ENCODE measurements around the gene DONSON. TPM values are rescaled to one million over a fixed set of nuclear protein-coding genes. Genes with fewer than 3 reads are reported as not detected.
"Not testable (repeated sequence)": the region's sequence is repeated elsewhere in the genome, so short reads cannot be mapped to it uniquely, and the experiment has no call there.

Gene DONSON
- total and polyA plus RNA-seq, 2 of the 8 experiments (the other 6 are each of a cell fraction or from before 2014, with no cell fraction given), result 21.9 to 32.5 TPM

- POLR2A ChIA-PET (ENCODE audit: partially characterized antibody), result interaction anchor here (1.2 kb wide), 1 partner anchor 74 kb away, joined by 8 read pairs; no protein-coding TSS in a partner anchor
- FAIRE-seq, result not testable (repeated sequence)
- CTCF ChIA-PET (ENCODE audit: partially characterized antibody), result interaction anchor here (2.7 kb wide), 1 partner anchor 11 kb away, joined by 8 read pairs; no protein-coding TSS in a partner anchor
Observed at GRCh38 chr21:33617565-33617964, 29.1 kb upstream of the DONSON start.

More at GRCh38 chr21:33617565-33617964, 29.1 kb upstream of the DONSON start:
- not testable (repeated sequence) for H4K8ac ChIP-seq (ENCODE audit: extremely low read depth, insufficient read depth, low read length); H4K20me1 ChIP-seq (replicated peaks in 1 of 2; ENCODE audit: control insufficient read depth in 1 of 2, insufficient read depth in 2 of 2, low read length in 2 of 2); H3K23me2 ChIP-seq (ENCODE audit: low read depth, low read length); H3K4ac ChIP-seq (replicated peaks; ENCODE audit: insufficient read length, low read depth, low read length); H3K79me2 ChIP-seq (ENCODE audit: control insufficient read depth in 1 of 2, insufficient read depth in 2 of 2, low read length in 2 of 2); H3K27me3 ChIP-seq (replicated peaks in 1 of 4; ENCODE audit: control insufficient read depth in 3 of 4, extremely low read depth in 1 of 4, insufficient read depth in 3 of 4, low read length in 3 of 4); H3K56ac ChIP-seq (replicated peaks; ENCODE audit: insufficient read length, low read depth, low read length); H3K4me1 ChIP-seq (replicated peaks in 1 of 4; ENCODE audit: control insufficient read depth in 3 of 4, insufficient read depth in 4 of 4, low read length in 3 of 4); DNase-seq (ENCODE audit: low read depth in 1 of 2, low spot score in 2 of 2); H3K14ac ChIP-seq (ENCODE audit: insufficient read length); H4K5ac ChIP-seq (ENCODE audit: insufficient read length, low read depth, low read length); H2BK20ac ChIP-seq (ENCODE audit: low read length); H4K91ac ChIP-seq (replicated peaks; ENCODE audit: insufficient read length, low read length); H3K27ac ChIP-seq (ENCODE audit: low read depth, low read length); H3K36me3 ChIP-seq (ENCODE audit: control insufficient read depth in 2 of 4, insufficient read depth in 4 of 4, low read length in 3 of 4); H3K9me3 ChIP-seq (ENCODE audit: insufficient read depth in 2 of 2, low read depth in 1 of 2, low read length in 1 of 2); H3K18ac ChIP-seq (ENCODE audit: extremely low read depth, low read length); H2BK120ac ChIP-seq (replicated peaks; ENCODE audit: low read depth, low read length); H3K23ac ChIP-seq (ENCODE audit: insufficient read length); H2BK15ac ChIP-seq (ENCODE audit: low read length); H2BK12ac ChIP-seq (ENCODE audit: low read depth, low read length); H2BK5ac ChIP-seq (ENCODE audit: low read depth, low read length); H3K4me2 ChIP-seq (ENCODE audit: insufficient read depth in 1 of 2, low read depth in 2 of 2, low read length in 2 of 2); H3K4me3 ChIP-seq (ENCODE audit: extremely low read depth in 1 of 4, insufficient read depth in 2 of 4, low read depth in 3 of 4, low read length in 4 of 4); H3K79me1 ChIP-seq (ENCODE audit: low read depth, low read length); H3K9ac ChIP-seq (replicated peaks in 1 of 4; ENCODE audit: extremely low read depth in 1 of 4, low read depth in 3 of 4, low read length in 3 of 4); H2AK5ac ChIP-seq (ENCODE audit: low read depth, low read length); H2AFZ ChIP-seq (ENCODE audit: low read length)
- WGBS, 2 experiments (ENCODE audit: extremely low coverage in 1 of 2, insufficient coverage in 1 of 2, insufficient read length in 1 of 2, insufficient replicate concordance in 2 of 2, low coverage in 1 of 2, low lambda C conversion rate in 2 of 2, missing lambda C conversion rate in 1 of 2), result 92% methylated on average over 11 of the region's 11 CpGs; no CpG with 5 or more reads in 1 of the 2 experiments
